Measurements from ENCODE around the gene STX16. TPM values are rescaled to one million over a fixed set of nuclear protein-coding genes. Genes with fewer than 3 reads are reported as not detected.
A peak's percentile ranks its signal among the peaks of the same experiment; 100 is the strongest.
"Not testable (repeated sequence)": the region's sequence is repeated elsewhere in the genome, so short reads cannot be mapped to it uniquely, and the experiment has no call there.

Gene STX16
- total RNA-seq, 1 experiment from 2014 or later = 30.4 TPM

DNA sequence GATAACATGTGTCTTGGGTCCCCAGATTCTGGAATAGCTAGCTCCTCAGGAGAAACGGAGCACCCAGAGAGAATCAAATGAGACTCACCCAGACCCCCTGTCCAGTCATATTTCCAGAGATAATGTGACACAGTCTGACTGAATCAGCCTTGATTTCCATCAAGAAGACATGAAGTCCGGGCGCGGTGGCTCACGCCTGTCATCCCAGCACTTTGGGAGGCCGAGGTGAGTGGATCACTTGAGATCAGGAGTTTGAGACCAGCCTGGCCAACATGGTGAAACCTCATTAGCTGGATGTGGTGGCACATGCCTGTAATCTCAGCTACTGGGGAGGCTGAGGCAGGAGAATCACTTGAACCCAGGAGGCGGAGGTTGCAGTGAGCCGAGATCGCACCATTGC, 8.2 kb upstream of the STX16 start:
- not testable (repeated sequence) for H3K9me3 ChIP-seq, H3K4me3 ChIP-seq, H3K36me3 ChIP-seq, H3K27me3 ChIP-seq, DNase-seq

- Histone ChIP-seq H3K9me3 (no peaks in the 10 kb centered on the region), H3K27me3 (no peaks in the 10 kb centered on the region), H3K4me3 (no peak overlapping the region), H3K36me3 (no peaks in the 10 kb centered on the region)
- DNase-seq = peak; percentile 25
These were observed 5.6 kb upstream of the STX16 start for GRCh38 chr20:58645412-58645968.

DNA sequence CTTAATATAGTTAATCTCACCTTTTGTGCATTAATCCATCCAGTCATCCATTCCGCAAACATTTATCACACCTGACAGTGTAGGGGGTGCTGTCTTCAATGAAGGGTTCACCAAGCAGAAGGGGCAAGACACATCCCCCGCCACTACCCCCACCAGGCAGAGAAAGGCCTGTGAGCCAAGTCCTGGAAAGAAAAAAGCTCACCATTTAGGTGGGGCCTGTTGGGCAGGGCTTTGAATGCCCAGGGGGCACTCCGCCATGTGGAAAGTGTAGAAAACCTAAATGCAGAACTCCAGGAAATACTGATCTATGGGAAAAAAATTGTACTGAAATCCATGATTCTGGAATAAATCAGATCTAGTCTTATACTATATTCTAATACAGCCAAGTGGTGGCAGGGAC, 4.8 kb upstream of the STX16 start:
- no peak for DNase-seq
- Histone ChIP-seq H3K4me3 (no peak overlapping the region), H3K27me3 (no peaks in the 10 kb centered on the region), H3K9me3 (no peaks in the 10 kb centered on the region), H3K36me3 (peaks cover 2% of the 10 kb centered on the region; the same call in 1 of the 2 replicates)

- Histone ChIP-seq H3K36me3 (peaks cover 6% of the 10 kb centered on the region), H3K27me3 (no peaks in the 10 kb centered on the region), H3K9me3 (no peaks in the 10 kb centered on the region), H3K4me3 (no peak overlapping the region)
- no peak for DNase-seq
These were observed 4.4 kb upstream of the STX16 start for GRCh38 chr20:58646703-58647102.

DNA sequence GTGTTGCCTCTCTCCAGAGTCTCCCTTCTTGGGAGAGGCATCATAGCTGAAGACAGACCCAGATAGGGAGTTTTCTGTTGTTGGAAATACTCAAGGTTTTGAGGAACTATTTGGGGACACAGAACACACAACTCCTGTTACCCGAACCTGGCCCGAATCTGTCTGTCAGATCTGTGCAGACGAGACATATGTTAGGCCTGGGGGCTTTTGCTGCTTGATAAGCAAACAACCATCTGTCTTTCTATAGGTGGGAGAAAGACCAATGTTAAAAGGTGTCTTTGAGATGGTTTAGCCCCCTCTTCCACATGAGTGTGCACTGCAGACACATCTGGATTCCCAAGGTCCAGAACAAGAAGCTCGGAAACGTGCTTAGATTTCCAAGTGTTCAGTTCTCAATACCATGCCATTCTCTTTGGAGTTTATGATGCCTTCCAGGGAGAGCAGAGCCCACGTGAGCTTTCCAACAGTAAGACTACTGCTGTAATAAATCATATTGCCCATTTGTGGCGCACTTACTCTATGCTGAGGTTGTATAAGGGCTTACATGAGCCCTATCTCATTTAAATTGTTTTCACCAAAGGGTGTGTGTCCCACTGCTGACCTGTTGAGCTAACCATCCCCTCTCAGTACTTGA, 3.8 kb upstream of the STX16 start:
- H3K36me3 ChIP-seq = peaks cover 8% of the 10 kb centered on the region

DNA sequence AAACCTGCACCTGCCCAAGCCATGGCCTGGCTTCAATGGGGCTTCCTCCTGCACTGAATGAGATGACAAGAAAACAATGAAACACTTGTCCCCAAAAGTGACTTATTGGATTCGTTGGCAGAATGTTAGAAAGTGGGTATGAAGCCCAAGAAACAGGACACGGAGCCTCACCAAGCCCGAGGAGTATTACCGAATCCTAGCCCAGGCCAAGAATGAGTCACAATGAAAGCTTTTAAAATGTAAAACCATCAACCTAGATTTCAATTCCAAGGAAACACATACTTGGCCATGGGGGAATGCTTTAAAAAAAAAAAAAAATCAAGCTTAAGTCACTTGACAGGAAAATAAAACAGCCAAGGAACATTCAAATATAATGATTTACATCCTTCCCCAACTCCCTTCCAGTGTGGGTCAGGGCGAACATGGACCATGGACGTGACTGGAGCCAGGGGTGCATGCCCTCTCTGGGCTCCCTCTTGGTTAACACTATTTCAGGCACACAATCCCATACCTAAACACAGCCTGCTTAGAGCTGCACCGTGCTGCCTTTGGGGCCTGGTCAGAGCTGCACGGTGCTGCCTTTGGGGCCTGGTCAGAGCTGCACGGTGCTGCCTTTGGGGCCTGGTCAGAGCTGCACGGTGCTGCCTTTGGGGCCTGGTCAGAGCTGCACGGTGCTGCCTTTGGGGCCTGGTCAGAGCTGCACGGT, 3.1 kb upstream of the STX16 start:
- DNase-seq = peak; percentile 59
- Histone ChIP-seq H3K27me3 (no peaks in the 10 kb centered on the region), H3K36me3 (peaks cover 14% of the 10 kb centered on the region), H3K4me3 (no peak overlapping the region), H3K9me3 (no peaks in the 10 kb centered on the region)

More for the DNA sequence above, 3.8 kb upstream of the STX16 start:
- H3K4me3 ChIP-seq = no peak overlapping the region
- no peak for DNase-seq
- no peaks in the 10 kb centered on the region for H3K27me3 ChIP-seq
- H3K9me3 ChIP-seq = no peaks in the 10 kb centered on the region

DNA sequence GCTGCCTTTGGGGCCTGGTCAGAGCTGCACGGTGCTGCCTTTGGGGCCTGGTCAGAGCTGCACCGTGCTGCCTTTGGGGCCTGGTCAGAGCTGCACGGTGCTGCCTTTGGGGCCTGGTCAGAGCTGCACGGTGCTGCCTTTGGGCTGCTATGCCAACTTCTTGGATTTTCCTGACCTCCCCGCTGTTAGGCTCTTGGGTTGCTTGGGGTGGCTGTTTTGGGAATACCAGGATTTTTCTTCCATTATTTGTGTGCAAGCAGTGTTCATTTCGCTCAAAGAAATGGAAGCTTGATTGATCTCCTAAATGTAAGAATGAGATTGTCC, 2.6 kb upstream of the STX16 start:
- not testable (repeated sequence) for H3K4me3 ChIP-seq, H3K9me3 ChIP-seq, DNase-seq, H3K27me3 ChIP-seq
- H3K36me3 ChIP-seq = peaks cover 19% of the 10 kb centered on the region

DNA sequence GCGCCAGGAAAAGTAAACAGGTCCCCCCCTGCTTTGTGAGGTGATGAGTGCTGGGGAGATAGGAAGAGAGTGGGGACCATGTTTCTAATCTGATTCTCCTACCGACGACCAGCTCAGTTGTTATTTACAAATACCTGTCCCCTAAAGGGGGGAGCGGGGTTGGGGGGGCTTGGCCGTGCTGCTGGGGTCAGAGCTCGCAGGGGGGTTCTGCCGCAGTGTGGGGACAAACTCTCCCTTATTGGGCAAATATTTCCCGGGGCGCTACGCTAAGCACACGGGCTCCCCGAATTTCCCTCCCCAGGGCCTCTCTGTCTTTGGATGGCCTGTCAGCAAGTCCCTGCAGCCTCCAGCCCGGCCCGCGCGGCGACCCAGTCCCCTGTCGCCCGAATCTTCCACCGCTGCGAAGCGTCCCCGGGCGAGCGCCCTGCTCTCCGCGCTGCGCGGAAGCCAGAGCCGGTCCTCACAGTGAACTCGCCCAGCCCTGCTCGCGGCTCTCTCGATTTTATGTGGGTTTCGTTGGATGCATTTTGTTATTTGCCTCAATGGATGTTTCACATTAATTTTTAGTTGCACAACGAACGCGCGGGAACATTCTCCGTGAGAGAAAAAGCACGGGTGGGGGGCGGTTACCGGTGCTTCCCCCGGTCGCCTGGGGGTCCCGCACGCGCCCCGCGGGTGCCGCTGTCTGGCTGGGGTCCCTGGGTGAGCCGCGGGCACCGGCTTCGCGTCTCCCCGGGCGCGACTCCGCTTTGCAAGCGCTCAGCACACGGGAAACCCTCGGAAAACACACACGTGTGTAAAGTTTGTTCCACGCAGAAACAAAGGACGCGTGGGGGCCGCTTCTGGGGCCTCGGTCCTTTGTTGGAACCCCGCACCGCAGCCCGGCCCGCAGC, 1.5 kb upstream of the STX16 start:
- no peak overlapping the region for H3K4me3 ChIP-seq
- H3K9me3 ChIP-seq = no peaks in the 10 kb centered on the region
- peaks cover 21% of the 10 kb centered on the region for H3K36me3 ChIP-seq
- H3K27me3 ChIP-seq = no peaks in the 10 kb centered on the region
- no peak for DNase-seq

DNA sequence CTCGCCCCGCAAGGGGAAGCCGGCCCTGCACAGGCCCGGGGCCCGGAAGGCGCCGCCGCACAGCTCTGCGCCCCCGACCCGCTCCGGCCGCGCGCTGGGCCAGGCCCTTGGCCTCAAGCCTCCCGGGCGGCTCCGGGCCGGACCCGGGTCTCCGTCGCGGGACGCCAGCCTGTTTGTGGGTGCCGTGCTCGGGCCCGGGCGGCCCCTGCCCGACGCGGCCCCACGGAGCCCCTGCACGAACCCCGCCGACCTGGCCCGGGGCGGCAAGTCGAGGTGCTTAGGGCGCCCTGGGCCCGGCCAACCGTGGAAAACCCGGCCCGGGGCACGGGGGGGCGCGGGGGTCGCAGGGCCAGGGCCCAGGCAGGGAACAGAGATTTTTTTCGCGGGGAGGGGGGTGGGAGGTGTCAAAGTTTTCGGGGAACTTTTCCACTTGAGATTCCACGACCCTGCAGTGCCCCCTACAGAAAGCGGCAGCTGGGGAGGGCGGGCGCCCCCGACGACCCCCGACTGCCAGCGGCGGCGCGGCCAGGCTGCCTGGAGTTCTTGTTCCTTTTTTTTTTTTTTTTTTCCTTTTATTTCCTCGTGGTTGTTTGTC, 805 bp upstream of the STX16 start:
- peaks cover 28% of the 10 kb centered on the region for H3K36me3 ChIP-seq
- no peaks in the 10 kb centered on the region for H3K27me3 ChIP-seq
- DNase-seq = no peak
- H3K4me3 ChIP-seq = peak overlapping the region; percentile 87
- H3K9me3 ChIP-seq = no peaks in the 10 kb centered on the region

DNA sequence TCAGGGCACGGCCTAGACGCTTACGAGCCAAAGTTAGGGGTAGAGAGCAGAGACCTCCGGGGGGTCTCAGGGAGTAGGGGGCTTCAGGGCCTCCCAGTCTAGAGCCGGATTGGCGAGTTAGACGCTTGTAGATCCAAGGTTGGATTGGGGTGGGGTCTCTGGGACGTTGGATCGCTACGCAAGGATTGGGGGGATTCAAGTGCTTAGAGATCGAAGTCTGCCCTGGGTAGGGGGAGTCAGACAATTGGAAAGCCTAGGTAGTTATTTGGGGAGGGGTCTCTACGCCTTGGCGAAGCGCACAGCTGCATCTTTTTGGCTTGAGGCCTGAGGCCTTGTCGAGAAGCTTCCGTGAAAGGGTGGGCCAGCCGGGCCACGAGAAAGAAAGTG, 469 bp downstream of the STX16 start:
- H3K36me3 ChIP-seq = peaks cover 37% of the 10 kb centered on the region
- H3K9me3 ChIP-seq = no peaks in the 10 kb centered on the region
- no peak for DNase-seq
- peak overlapping the region; percentile 87 for H3K4me3 ChIP-seq
- no peaks in the 10 kb centered on the region for H3K27me3 ChIP-seq

GRCh38 chr20:58651946-58652605, 993 bp downstream of the STX16 start:
- peak; percentile 55 for DNase-seq

GRCh38 chr20:58652606-58653294, 1.7 kb downstream of the STX16 start:
- Histone ChIP-seq H3K36me3 (peaks cover 40% of the 10 kb centered on the region), H3K4me3 (peak overlapping the region; percentile 87), H3K27me3 (no peaks in the 10 kb centered on the region), H3K9me3 (no peaks in the 10 kb centered on the region)
- no peak for DNase-seq

More at GRCh38 chr20:58651946-58652605, 993 bp downstream of the STX16 start:
- Histone ChIP-seq H3K27me3 (no peaks in the 10 kb centered on the region), H3K9me3 (no peaks in the 10 kb centered on the region), H3K36me3 (peaks cover 39% of the 10 kb centered on the region), H3K4me3 (peak overlapping the region; percentile 87)

- Histone ChIP-seq H3K27me3 (no peaks in the 10 kb centered on the region), H3K36me3 (peaks cover 40% of the 10 kb centered on the region), H3K9me3 (no peaks in the 10 kb centered on the region), H3K4me3 (no peak overlapping the region)
- no peak for DNase-seq
These were observed 3.3 kb downstream of the STX16 start for GRCh38 chr20:58654337-58654736.

GRCh38 chr20:58655328-58656107, 4.4 kb downstream of the STX16 start:
- Histone ChIP-seq H3K36me3 (peaks cover 47% of the 10 kb centered on the region), H3K4me3 (no peak overlapping the region), H3K27me3 (no peaks in the 10 kb centered on the region), H3K9me3 (no peaks in the 10 kb centered on the region)
- DNase-seq = no peak

- DNase-seq = no peak
- peaks cover 48% of the 10 kb centered on the region for H3K36me3 ChIP-seq
- no peaks in the 10 kb centered on the region for H3K9me3 ChIP-seq
- H3K27me3 ChIP-seq = no peaks in the 10 kb centered on the region
- no peak overlapping the region for H3K4me3 ChIP-seq
These were observed 5.7 kb downstream of the STX16 start for GRCh38 chr20:58656831-58657230.
